Testis (tissue), 3 donors: ENCODE data around the gene SYN1. TPM values are rescaled to one million over a fixed set of nuclear protein-coding genes. Genes with fewer than 3 reads are reported as not detected.

ENCODE experiments used
- DNase-seq: peaks from one replicate; pipeline ENCODE4 v3.0.0-alpha.2; 2019
- H3K27ac ChIP-seq, 2 donors: fragments of 200-600 bp; sonication (generic); one replicate each; pipeline ENCODE4 v1.5.1; 2019
- H3K27me3 ChIP-seq: fragments of 200-600 bp; sonication (generic); one replicate; pipeline ENCODE4 v1.5.1; 2019
- H3K36me3 ChIP-seq: fragments of 200-600 bp; sonication (generic); one replicate; pipeline ENCODE4 v1.5.1; 2017; ENCODE audit warnings: low read depth; ENCODE audit errors: missing control alignments
- H3K4me1 ChIP-seq: fragments of 200-600 bp; sonication (generic); one replicate; pipeline ENCODE4 v1.5.1; 2019
- H3K4me3 ChIP-seq, 2 donors: fragments of 200-600 bp; sonication (generic); one replicate each; pipeline ENCODE4 v1.5.1; 2017 to 2019
- H3K9me3 ChIP-seq: fragments of 200-600 bp; sonication (generic); one replicate; pipeline ENCODE4 v1.5.1; 2017
- CTCF ChIP-seq, 3 experiments: fragments of 450-650 bp in 2 of 3; fragments of 200-600 bp in 1 of 3; sonication (generic) in 1 of 3; IDR thresholded peaks; one replicate each; pipeline ENCODE4 v1.5.1; 2016 to 2019; ENCODE audit warnings: antibody characterized with exemption in 3 of 3, mild to moderate bottlenecking in 2 of 3, moderate library complexity in 1 of 3
- POLR2A ChIP-seq: fragments of 450-650 bp; IDR thresholded peaks from one replicate; pipeline ENCODE4 v1.6.1; 2017; ENCODE audit warnings: antibody characterized with exemption, mild to moderate bottlenecking, moderate library complexity
- WGBS, 2 donors: methylation state at CpG; one replicate each; pipeline ENCODE4 v1.1.5; 2018; 5-methylcytosine and 5-hydroxymethylcytosine counted together
- intact Hi-C: fragments of 100-400 bp; cut with DNase I; formaldehyde crosslinking; loops from one replicate; pipeline ENCODE4 v1.15.1; 2023; ENCODE audit warnings: low total_unique reads
- polyA plus RNA-seq: library from polyadenylated mRNA; stranded (reverse); fragments of 350-450 nt; fragmentation: Illumina TruSeq; extraction: RNeasy Lipid Tissue Mini Kit (QIAGEN cat#74804); gene quantifications from one replicate; pipeline ENCODE4 v1.2.3, GENCODE V29; 2014; ENCODE audit warnings: low read depth, low replicate concordance; ENCODE audit not compliant: insufficient read depth
- total RNA-seq, 2 donors: library from RNA; depleted of rRNA; stranded (reverse); fragments of >200 nt; gene quantifications; one replicate each; pipeline ENCODE4 v1.2.3, GENCODE V29; 2016

SYN1 gene
- total and polyA plus RNA-seq, 3 donors from 2014 or later: 2.8 to 3.5 (median 3.4) TPM

- H3K36me3 ChIP-seq: no peaks in the 10 kb centered on the region
- TF ChIP-seq POLR2A (no peak), CTCF (IDR thresholded peaks at IDR 0.05) (no peak)
- DNase-seq: no peak
- WGBS, 2 donors: 93 to 94% methylated on average over 4 of the region's 4 CpGs
- H3K27ac ChIP-seq: no peak overlapping the region
- no peak overlapping the region for H3K4me3 ChIP-seq
- no peaks in the 10 kb centered on the region for H3K27me3 ChIP-seq
- H3K4me1 ChIP-seq: no peaks in the 10 kb centered on the region
- H3K9me3 ChIP-seq: no peaks in the 10 kb centered on the region
- intact Hi-C loops: no loop called here
These were observed 26.1 kb downstream of the SYN1 start for GRCh38 chrX:47593522-47593921.

- H3K4me1 ChIP-seq: no peaks in the 10 kb centered on the region
- no peak for DNase-seq
- WGBS, 2 donors: 40 to 83% methylated on average over 1 to 5 of the region's 5 CpGs
- H3K27me3 ChIP-seq: no peaks in the 10 kb centered on the region
- no peak overlapping the region for H3K4me3 ChIP-seq
- H3K9me3 ChIP-seq: no peaks in the 10 kb centered on the region
- no peak for TF ChIP-seq CTCF (IDR thresholded peaks at IDR 0.05)
- TF ChIP-seq POLR2A: no peak
- no peaks in the 10 kb centered on the region for H3K36me3 ChIP-seq
- intact Hi-C loops: no loop called here
- no peak overlapping the region for H3K27ac ChIP-seq
These were observed 28.7 kb downstream of the SYN1 start for GRCh38 chrX:47590984-47591383.

GRCh38 chrX:47587906-47588735 is 31.5 kb downstream of the SYN1 start:
- TF ChIP-seq CTCF (IDR thresholded peaks at IDR 0.05) (no peak), POLR2A (no peak)
- Histone ChIP-seq H3K4me3 (no peak overlapping the region), H3K4me1 (peaks cover 6% of the 10 kb centered on the region), H3K9me3 (no peaks in the 10 kb centered on the region), H3K36me3 (no peaks in the 10 kb centered on the region), H3K27me3 (no peaks in the 10 kb centered on the region), H3K27ac (no peak overlapping the region)
- no peak for DNase-seq
- WGBS, 2 donors: 83 to 100% methylated on average over 1 to 15 of the region's 16 CpGs
- intact Hi-C loops: no loop called here

GRCh38 chrX:47587091-47587891 is 32.4 kb downstream of the SYN1 start:
- 82 to 100% methylated on average over 2 to 4 of the region's 4 CpGs for WGBS, 2 donors
- Histone ChIP-seq H3K27ac (no peak overlapping the region), H3K27me3 (no peaks in the 10 kb centered on the region), H3K4me1 (peaks cover 6% of the 10 kb centered on the region), H3K4me3 (no peak overlapping the region), H3K36me3 (no peaks in the 10 kb centered on the region), H3K9me3 (no peaks in the 10 kb centered on the region)
- TF ChIP-seq CTCF (IDR thresholded peaks at IDR 0.05) (no peak), POLR2A (no peak)
- DNase-seq: no peak
- intact Hi-C loops: no loop called here
